HEK293T (cell line): Measurements from ENCODE around the gene USP22.

Source experiments
- CTCF ChIA-PET: fragments of 350-600 bp; formaldehyde crosslinking; extraction: SDS; loops from one replicate; lab custom pipeline; 2021; ENCODE audit warnings: antibody characterized with exemption, inconsistent platforms; lab: Yijun Ruan, JAX
- POLR2A ChIA-PET: fragments of 350-600 bp; formaldehyde crosslinking; extraction: SDS; loops from one replicate; lab custom pipeline; 2020; ENCODE audit warnings: antibody characterized with exemption, inconsistent platforms; lab: Yijun Ruan, JAX
- DNase-seq: peaks from one replicate; pipeline ENCODE4 v3.0.0; 2012; ENCODE audit warnings: mixed read lengths; ENCODE audit errors: extremely low spot score
- ARNT ChIP-seq: fragments of 450-650 bp; IDR thresholded peaks from 2 replicates; pipeline ENCODE4 v1.6.1; 2017; ENCODE audit warnings: mild to moderate bottlenecking
- BHLHE40 ChIP-seq: fragments of 450-650 bp; IDR thresholded peaks from 2 replicates; pipeline ENCODE4 v1.6.1; 2016; ENCODE audit warnings: mild to moderate bottlenecking, moderate library complexity, borderline replicate concordance
- CTBP1 ChIP-seq: fragments of 450-650 bp; IDR thresholded peaks from 2 replicates; pipeline ENCODE4 v1.6.1; 2016; ENCODE audit warnings: borderline replicate concordance
- ELF4 ChIP-seq: fragments of 450-650 bp; IDR thresholded peaks from 2 replicates; pipeline ENCODE4 v1.6.1; 2017; ENCODE audit warnings: antibody characterized with exemption
- FOXA1 ChIP-seq: fragments of 450-650 bp; IDR thresholded peaks from 2 replicates; pipeline ENCODE4 v1.6.1; 2016; ENCODE audit warnings: mild to moderate bottlenecking
- FOXK2 ChIP-seq: fragments of 450-650 bp; IDR thresholded peaks from 2 replicates; pipeline ENCODE4 v1.6.1; 2016; ENCODE audit warnings: mild to moderate bottlenecking
- FOXM1 ChIP-seq: fragments of 450-650 bp; IDR thresholded peaks from 2 replicates; pipeline ENCODE4 v1.6.1; 2017; ENCODE audit warnings: mild to moderate bottlenecking, borderline replicate concordance
- HDGF ChIP-seq: fragments of 450-650 bp; IDR thresholded peaks from 2 replicates; pipeline ENCODE4 v1.6.1; 2017; ENCODE audit warnings: antibody characterized with exemption, borderline replicate concordance
- L3MBTL2 ChIP-seq: fragments of 450-650 bp; conservative IDR thresholded peaks from 2 replicates; pipeline ENCODE4 v1.6.1; 2016; ENCODE audit warnings: mild to moderate bottlenecking
- LEF1 ChIP-seq: fragments of 450-650 bp; IDR thresholded peaks from 2 replicates; pipeline ENCODE4 v1.6.1; 2017; ENCODE audit warnings: mild to moderate bottlenecking, borderline replicate concordance
- NFRKB ChIP-seq: fragments of 450-650 bp; IDR thresholded peaks from 2 replicates; pipeline ENCODE4 v1.6.1; 2016; ENCODE audit warnings: mild to moderate bottlenecking, moderate library complexity
- PKNOX1 ChIP-seq: fragments of 450-650 bp; IDR thresholded peaks from 2 replicates; pipeline ENCODE4 v1.6.1; 2016
- SP1 ChIP-seq: fragments of 450-650 bp; IDR thresholded peaks from 2 replicates; pipeline ENCODE4 v1.6.1; 2017
- SUZ12 ChIP-seq: fragments of 450-650 bp; IDR thresholded peaks from 2 replicates; pipeline ENCODE4 v1.6.1; 2016; ENCODE audit warnings: mild to moderate bottlenecking
- TARDBP ChIP-seq: fragments of 450-650 bp; IDR thresholded peaks from 2 replicates; pipeline ENCODE4 v1.6.1; 2016
- ZNF384 ChIP-seq: fragments of 450-650 bp; IDR thresholded peaks from 2 replicates; pipeline ENCODE4 v1.6.1; 2016

Gene USP22

GRCh38 chr17:21021208-21021803, 21.5 kb downstream of the USP22 start:
- ChIA-PET CTCF (interaction anchor here (0.6 to 1.2 kb wide), 2 partner anchors 18 to 65 kb away, joined by 3 read pairs; no protein-coding TSS in a partner anchor), POLR2A (interaction anchor here (1.0 kb wide), 1 partner anchor 19 kb away, joined by 3 read pairs; no protein-coding TSS in a partner anchor)
- TF ChIP-seq NFRKB, result no peak
- TF ChIP-seq TARDBP, result no peak
- no peak for TF ChIP-seq FOXA1
- no peak for TF ChIP-seq LEF1
- no peak for TF ChIP-seq SP1
- no peak for TF ChIP-seq ELF4
- TF ChIP-seq ZNF384, result no peak
- no peak for TF ChIP-seq HDGF
- no peak for TF ChIP-seq BHLHE40
- no peak for TF ChIP-seq CTBP1
- TF ChIP-seq PKNOX1, result no peak
- TF ChIP-seq ARNT, result no peak
- TF ChIP-seq FOXK2, result no peak
- no peak for DNase-seq

GRCh38 chr17:21020622-21021021, 22.2 kb downstream of the USP22 start:
- no peak for DNase-seq
- TF ChIP-seq PKNOX1 (no peak), SP1 (no peak), BHLHE40 (no peak), SUZ12 (no peak), ELF4 (no peak), NFRKB (no peak), ARNT (no peak), CTBP1 (no peak), LEF1 (no peak), TARDBP (no peak)
- ChIA-PET POLR2A (interaction anchor here (1.0 kb wide), 1 partner anchor 19 kb away, joined by 3 read pairs; no protein-coding TSS in a partner anchor), CTCF (interaction anchor here (0.6 to 1.2 kb wide), 2 partner anchors 17 to 64 kb away, joined by 3 read pairs; no protein-coding TSS in a partner anchor)

- TF ChIP-seq FOXM1 (no peak), SUZ12 (no peak), SP1 (no peak), FOXA1 (no peak), PKNOX1 (no peak), TARDBP (no peak), HDGF (no peak), ELF4 (no peak), NFRKB (no peak), ZNF384 (no peak)
- DNase-seq, result peak; percentile 52
- ChIA-PET CTCF (interaction anchor here (1.2 kb wide), 1 partner anchor 17 kb away, joined by 3 read pairs; no protein-coding TSS in a partner anchor), POLR2A (no interaction called here)
Observed at GRCh38 chr17:21019976-21020586, 22.7 kb downstream of the USP22 start.

- POLR2A ChIA-PET, result no interaction called here
- no peak for TF ChIP-seq PKNOX1
- TF ChIP-seq HDGF, result no peak
- TF ChIP-seq SUZ12, result no peak
- no peak for TF ChIP-seq ARNT
- TF ChIP-seq LEF1, result no peak
- TF ChIP-seq NFRKB, result no peak
- no peak for TF ChIP-seq SP1
- TF ChIP-seq FOXK2, result no peak
- TF ChIP-seq TARDBP, result no peak
- no peak for TF ChIP-seq ZNF384
- no peak for TF ChIP-seq ELF4
- TF ChIP-seq L3MBTL2, result no peak
- TF ChIP-seq FOXM1, result no peak
- no peak for TF ChIP-seq BHLHE40
- no peak for TF ChIP-seq FOXA1
- TF ChIP-seq CTBP1, result no peak
- CTCF ChIA-PET, result no interaction called here
- no peak for DNase-seq
Observed at GRCh38 chr17:21018894-21019293, 23.9 kb downstream of the USP22 start.

GRCh38 chr17:21017861-21018260, 24.9 kb downstream of the USP22 start:
- ChIA-PET POLR2A (no interaction called here), CTCF (no interaction called here)
- no peak for TF ChIP-seq LEF1
- no peak for TF ChIP-seq ZNF384
- no peak for TF ChIP-seq SP1
- TF ChIP-seq FOXA1, result no peak
- no peak for TF ChIP-seq CTBP1
- no peak for TF ChIP-seq PKNOX1
- TF ChIP-seq HDGF, result no peak
- TF ChIP-seq NFRKB, result no peak
- TF ChIP-seq BHLHE40, result no peak
- TF ChIP-seq L3MBTL2, result no peak
- DNase-seq, result no peak
